WTC11 (cell line): ENCODE measurements around the gene FAM241A. TPM values are rescaled to one million over a fixed set of nuclear protein-coding genes. Genes with fewer than 3 reads are reported as not detected.

Experiments
- AFF4 ChIP-seq: sonication (generic); formaldehyde crosslinking; IDR thresholded peaks from 2 replicates; pipeline ENCODE4 v1.8.1; 2023; ENCODE audit warnings: mild to moderate bottlenecking, missing genetic modification reagents, borderline replicate concordance
- ARID4B ChIP-seq: sonication (generic); formaldehyde crosslinking; IDR thresholded peaks from 2 replicates; pipeline ENCODE4 v1.8.0; 2023; ENCODE audit warnings: missing genetic modification reagents, mild to moderate bottlenecking, borderline replicate concordance
- ATF2 ChIP-seq: sonication (generic); formaldehyde crosslinking; IDR thresholded peaks from 2 replicates; pipeline ENCODE4 v1.8.1; 2022; ENCODE audit warnings: low read depth, missing genetic modification reagents, borderline replicate concordance
- CBFB ChIP-seq: sonication (generic); formaldehyde crosslinking; IDR thresholded peaks from 2 replicates; pipeline ENCODE4 v1.8.1; 2022; ENCODE audit warnings: mild to moderate bottlenecking, low read depth, missing genetic modification reagents
- CDX4 ChIP-seq: fragments of 250-450 bp; sonication (Bioruptor Pico); IDR thresholded peaks from 2 replicates; pipeline ENCODE4 v1.9.0; 2021; ENCODE audit warnings: moderate library complexity, mild to moderate bottlenecking, inconsistent platforms, borderline replicate concordance
- ETV6 ChIP-seq: sonication (generic); formaldehyde crosslinking; IDR thresholded peaks from 2 replicates; pipeline ENCODE4 v1.8.1; 2022; ENCODE audit warnings: mild to moderate bottlenecking, missing genetic modification reagents
- FOXK1 ChIP-seq: sonication (generic); formaldehyde crosslinking; IDR thresholded peaks from 2 replicates; pipeline ENCODE4 v1.8.0; 2022; ENCODE audit warnings: mild to moderate bottlenecking, moderate library complexity, missing genetic modification reagents
- FOXP1 ChIP-seq: sonication (generic); formaldehyde crosslinking; IDR thresholded peaks from 2 replicates; pipeline ENCODE4 v1.8.0; 2022; ENCODE audit warnings: missing genetic modification reagents, mild to moderate bottlenecking, moderate library complexity, borderline replicate concordance
- IRF2 ChIP-seq: sonication (generic); formaldehyde crosslinking; IDR thresholded peaks from 2 replicates; pipeline ENCODE4 v1.8.0; 2022; ENCODE audit warnings: low read depth, missing genetic modification reagents, borderline replicate concordance
- JUN ChIP-seq: sonication (generic); formaldehyde crosslinking; IDR thresholded peaks from 2 replicates; pipeline ENCODE4 v1.8.0; 2023; ENCODE audit warnings: mild to moderate bottlenecking, missing genetic modification reagents
- MAX ChIP-seq: sonication (generic); formaldehyde crosslinking; IDR thresholded peaks from 2 replicates; pipeline ENCODE4 v1.8.0; 2022; ENCODE audit warnings: mild to moderate bottlenecking, missing genetic modification reagents
- MYBL2 ChIP-seq: sonication (generic); formaldehyde crosslinking; IDR thresholded peaks from 2 replicates; pipeline ENCODE4 v1.8.1; 2023; ENCODE audit warnings: mild to moderate bottlenecking, moderate library complexity, missing genetic modification reagents
- NFE2L1 ChIP-seq: sonication (generic); formaldehyde crosslinking; IDR thresholded peaks from 2 replicates; pipeline ENCODE4 v1.8.1; 2023; ENCODE audit warnings: missing genetic modification reagents
- NFYB ChIP-seq: sonication (generic); formaldehyde crosslinking; conservative IDR thresholded peaks from 2 replicates; pipeline ENCODE4 v1.8.0; 2022; ENCODE audit warnings: low read depth, missing genetic modification reagents
- TEAD1 ChIP-seq: sonication (generic); formaldehyde crosslinking; IDR thresholded peaks from 2 replicates; pipeline ENCODE4 v1.8.0; 2022; ENCODE audit warnings: mild to moderate bottlenecking, missing genetic modification reagents
- USF1 ChIP-seq: sonication (generic); formaldehyde crosslinking; IDR thresholded peaks from 2 replicates; pipeline ENCODE4 v1.8.0; 2022; ENCODE audit warnings: mild to moderate bottlenecking, missing genetic modification reagents
- USF2 ChIP-seq: sonication (generic); formaldehyde crosslinking; IDR thresholded peaks from 2 replicates; pipeline ENCODE4 v1.8.1; 2023; ENCODE audit warnings: mild to moderate bottlenecking, missing genetic modification reagents, moderate library complexity
- ZBTB21 ChIP-seq: sonication (generic); formaldehyde crosslinking; IDR thresholded peaks from 2 replicates; pipeline ENCODE4 v1.8.1; 2023; ENCODE audit warnings: mild to moderate bottlenecking, missing genetic modification reagents, borderline replicate concordance
- ZNF138 ChIP-seq: sonication (generic); formaldehyde crosslinking; conservative IDR thresholded peaks from 2 replicates; pipeline ENCODE4 v1.8.1; 2022; ENCODE audit warnings: mild to moderate bottlenecking, moderate library complexity, missing genetic modification reagents
- ZNF281 ChIP-seq: sonication (generic); formaldehyde crosslinking; IDR thresholded peaks from 2 replicates; pipeline ENCODE4 v1.8.0; 2023; ENCODE audit warnings: mild to moderate bottlenecking, missing genetic modification reagents
- ZNF416 ChIP-seq: fragments of 250-450 bp; sonication (Bioruptor Pico); IDR thresholded peaks from 2 replicates; pipeline ENCODE4 v1.9.0; 2021; ENCODE audit warnings: mild to moderate bottlenecking, inconsistent platforms
- total RNA-seq: library from RNA; stranded (reverse); gene quantifications from 3 replicates; pipeline ENCODE4 v1.2.3, GENCODE V29; 2021

Gene FAM241A
- total RNA-seq, 1 experiment from 2014 or later = 0.22 TPM

GRCh38 chr4:112231779-112232713 lies 86.8 kb downstream of the FAM241A start, which contains the start of gene AP1AR (continued):
- TF ChIP-seq MAX (CRISPR knock-in tag) (peak; percentile 92), TEAD1 (CRISPR knock-in tag) (peak; percentile 83; the same call in 1 of the 2 replicates), ETV6 (peak; percentile 92; the same call in 1 of the 2 replicates), ZNF138 (CRISPR knock-in tag) (peak; percentile 69), CBFB (CRISPR knock-in tag) (peak; percentile 78; the same call in 1 of the 2 replicates), ARID4B (peak; percentile 82; the same call in 1 of the 2 replicates), USF1 (CRISPR knock-in tag) (peak; percentile 15; the same call in 1 of the 2 replicates), MYBL2 (CRISPR knock-in tag) (peak; percentile 89), ZBTB21 (CRISPR knock-in tag) (0 out of 2 replicates have a peak, but pooled peaks have one; percentile 69), AFF4 (CRISPR knock-in tag) (peak; percentile 55; the same call in 1 of the 2 replicates), NFYB (CRISPR knock-in tag) (no peak; the same call in 1 of the 2 replicates), IRF2 (no peak; the same call in 1 of the 2 replicates), NFE2L1 (peak; percentile 82; the same call in 1 of the 2 replicates), ZNF281 (CRISPR knock-in tag) (peak; percentile 55; the same call in 1 of the 2 replicates), JUN (CRISPR knock-in tag) (no peak), FOXK1 (CRISPR knock-in tag) (peak; percentile 61), USF2 (peak; percentile 57; the same call in 1 of the 2 replicates), CDX4 (CRISPR knock-in tag) (no peak), ZNF416 (CRISPR knock-in tag) (0 out of 2 replicates have a peak, but pooled peaks have one; percentile 54), FOXP1 (CRISPR knock-in tag) (peak; percentile 98), ATF2 (no peak)
